DND-41 (cell line): Measurements from ENCODE around the gene ATP9A.

Experiments
- ATAC-seq: fragments of 200-7000 bp; cut with Tn5 transposase; 3 replicates; pipeline ENCODE4 v1.9.1; 2021; ENCODE audit warnings: low read depth; ENCODE audit not compliant: insufficient read depth
- DNase-seq: peaks from one replicate; pipeline ENCODE4 v3.0.0-alpha.2; 2020
- H2AFZ ChIP-seq: 2 replicates; pipeline ENCODE4 v1.6.0; 2012; ENCODE audit warnings: low read depth, low read length
- H3K27ac ChIP-seq: 2 replicates; pipeline ENCODE4 v1.5.1; 2012; ENCODE audit warnings: low read length, inconsistent platforms
- H3K27me3 ChIP-seq: fragments of 200-600 bp; sonication (generic); 2 replicates; pipeline ENCODE4 v1.6.0; 2012; ENCODE audit warnings: low read length, mild to moderate bottlenecking, inconsistent platforms; ENCODE audit not compliant: insufficient read depth, poor library complexity
- H3K36me3 ChIP-seq: 2 replicates; pipeline ENCODE4 v1.5.1; 2012; ENCODE audit warnings: low read length, inconsistent platforms; ENCODE audit not compliant: insufficient read depth
- H3K4me1 ChIP-seq: 2 replicates; pipeline ENCODE4 v1.5.1; 2012; ENCODE audit warnings: mild to moderate bottlenecking, low read length; ENCODE audit not compliant: insufficient read depth
- H3K4me2 ChIP-seq: 2 replicates; pipeline ENCODE4 v1.6.0; 2012; ENCODE audit warnings: mild to moderate bottlenecking, moderate library complexity, low read length, inconsistent platforms; ENCODE audit not compliant: insufficient read depth
- H3K4me3 ChIP-seq, 2 experiments: fragments of 200-600 bp in 1 of 2; shearing (Covaris generic) in 1 of 2; 2 replicates each; pipeline ENCODE4 v1.5.1; 2012 to 2016; ENCODE audit warnings: inconsistent platforms in 2 of 2, low read length in 2 of 2, mild to moderate bottlenecking in 2 of 2, low read depth in 1 of 2, moderate library complexity in 1 of 2
- H3K79me2 ChIP-seq: 2 replicates; pipeline ENCODE4 v1.6.0; 2012; ENCODE audit warnings: low read length, inconsistent platforms; ENCODE audit not compliant: insufficient read depth
- H3K9ac ChIP-seq: 2 replicates; pipeline ENCODE4 v1.6.0; 2012; ENCODE audit warnings: low read depth, mild to moderate bottlenecking, inconsistent platforms, low read length, moderate library complexity
- H3K9me3 ChIP-seq: 2 replicates; pipeline ENCODE4 v1.5.1; 2012; ENCODE audit warnings: low read length, moderate library complexity, mild to moderate bottlenecking, inconsistent platforms; ENCODE audit not compliant: insufficient read depth, severe bottlenecking
- H4K20me1 ChIP-seq: 2 replicates; pipeline ENCODE4 v1.6.0; 2012; ENCODE audit warnings: low read length; ENCODE audit not compliant: insufficient read depth
- EZH2 ChIP-seq: IDR thresholded peaks from 3 replicates; pipeline ENCODE4 v1.6.1; 2012; ENCODE audit warnings: borderline replicate concordance, low read depth, mild to moderate bottlenecking, moderate library complexity, low read length, inconsistent platforms; ENCODE audit not compliant: severe bottlenecking
- TF ChIP-seq, protein P1 (sequence below): IDR thresholded peaks from 2 replicates; pipeline ENCODE4 v1.5.1; 2012; ENCODE audit warnings: borderline replicate concordance, low read length, moderate library complexity, mild to moderate bottlenecking; ENCODE audit not compliant: poor library complexity, severe bottlenecking; ENCODE audit errors: extremely low read depth

ATP9A gene

DNA sequence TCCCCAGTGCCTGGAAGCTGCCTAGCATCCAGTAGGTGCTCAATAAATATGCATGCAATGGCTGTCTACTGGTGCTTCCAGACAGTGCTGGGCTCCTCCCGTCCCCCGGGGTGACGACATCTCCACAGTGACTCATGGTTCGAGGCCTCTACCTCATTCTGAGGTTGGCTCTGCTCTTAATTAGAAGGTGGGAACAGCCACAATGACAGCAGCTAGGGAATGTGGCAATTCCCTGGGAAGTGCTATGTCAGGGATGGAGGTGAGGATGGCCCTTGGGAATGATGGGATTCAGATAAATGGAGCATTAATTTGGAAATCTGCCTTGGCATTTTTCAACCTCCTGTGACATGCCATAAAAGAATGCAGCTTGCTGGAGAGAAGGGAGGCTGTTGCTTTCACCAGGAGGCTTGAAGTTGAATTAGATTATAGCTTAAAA is 182.2 kb downstream of the ATP9A start:
- H3K36me3 ChIP-seq, result no peaks in the 10 kb centered on the region
- no peaks in the 10 kb centered on the region for H4K20me1 ChIP-seq
- no peak overlapping the region for H3K9ac ChIP-seq
- H3K79me2 ChIP-seq, result no peaks in the 10 kb centered on the region
- H3K4me3 ChIP-seq, result no peak overlapping the region
- H3K9me3 ChIP-seq, result no peaks in the 10 kb centered on the region
- H3K27ac ChIP-seq, result no peak overlapping the region
- H3K27me3 ChIP-seq, result no peaks in the 10 kb centered on the region
- no peak for ATAC-seq
- H2AFZ ChIP-seq, result no peak overlapping the region
- H3K4me2 ChIP-seq, result no peak overlapping the region
- no peaks in the 10 kb centered on the region for H3K4me1 ChIP-seq
- no peak for DNase-seq
- TF ChIP-seq EZH2, result no peak
- TF ChIP-seq, protein P1, sequence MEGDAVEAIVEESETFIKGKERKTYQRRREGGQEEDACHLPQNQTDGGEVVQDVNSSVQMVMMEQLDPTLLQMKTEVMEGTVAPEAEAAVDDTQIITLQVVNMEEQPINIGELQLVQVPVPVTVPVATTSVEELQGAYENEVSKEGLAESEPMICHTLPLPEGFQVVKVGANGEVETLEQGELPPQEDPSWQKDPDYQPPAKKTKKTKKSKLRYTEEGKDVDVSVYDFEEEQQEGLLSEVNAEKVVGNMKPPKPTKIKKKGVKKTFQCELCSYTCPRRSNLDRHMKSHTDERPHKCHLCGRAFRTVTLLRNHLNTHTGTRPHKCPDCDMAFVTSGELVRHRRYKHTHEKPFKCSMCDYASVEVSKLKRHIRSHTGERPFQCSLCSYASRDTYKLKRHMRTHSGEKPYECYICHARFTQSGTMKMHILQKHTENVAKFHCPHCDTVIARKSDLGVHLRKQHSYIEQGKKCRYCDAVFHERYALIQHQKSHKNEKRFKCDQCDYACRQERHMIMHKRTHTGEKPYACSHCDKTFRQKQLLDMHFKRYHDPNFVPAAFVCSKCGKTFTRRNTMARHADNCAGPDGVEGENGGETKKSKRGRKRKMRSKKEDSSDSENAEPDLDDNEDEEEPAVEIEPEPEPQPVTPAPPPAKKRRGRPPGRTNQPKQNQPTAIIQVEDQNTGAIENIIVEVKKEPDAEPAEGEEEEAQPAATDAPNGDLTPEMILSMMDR, result no peak

DNA sequence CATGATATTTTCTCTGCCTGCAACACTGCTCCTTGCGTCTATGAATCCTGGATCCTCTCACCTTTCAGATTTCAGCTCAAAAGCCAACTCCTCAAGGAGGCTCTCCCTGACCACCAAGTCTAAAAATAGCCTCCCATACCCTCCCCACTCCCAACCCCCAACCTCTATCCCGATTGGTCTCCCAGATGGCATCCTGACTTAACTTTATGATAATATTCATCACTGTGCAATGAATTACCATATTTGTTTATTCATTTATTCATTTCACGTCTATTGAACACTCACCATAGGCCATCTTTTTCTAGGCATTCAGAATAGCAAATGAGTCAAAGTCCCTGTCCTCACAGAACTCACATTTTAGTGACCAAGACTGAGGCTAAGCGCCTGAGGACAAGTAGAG is 183.0 kb downstream of the ATP9A start:
- Histone ChIP-seq H3K79me2 (no peaks in the 10 kb centered on the region), H3K27me3 (no peaks in the 10 kb centered on the region), H4K20me1 (no peaks in the 10 kb centered on the region), H3K9me3 (no peaks in the 10 kb centered on the region), H3K27ac (no peak overlapping the region), H3K4me1 (no peaks in the 10 kb centered on the region), H3K9ac (no peak overlapping the region), H3K4me2 (no peak overlapping the region), H3K4me3 (no peak overlapping the region), H3K36me3 (no peaks in the 10 kb centered on the region), H2AFZ (no peak overlapping the region)
- ATAC-seq (no peak), DNase-seq (no peak)
- TF ChIP-seq EZH2, result no peak
- TF ChIP-seq, protein P1, result no peak

GRCh38 chr20:51584737-51585136 is 183.5 kb downstream of the ATP9A start:
- no peak for ATAC-seq
- Histone ChIP-seq H3K9me3 (no peaks in the 10 kb centered on the region), H3K79me2 (no peaks in the 10 kb centered on the region), H3K4me1 (no peaks in the 10 kb centered on the region), H3K27ac (no peak overlapping the region), H3K27me3 (no peaks in the 10 kb centered on the region), H3K36me3 (no peaks in the 10 kb centered on the region), H3K4me2 (no peak overlapping the region), H3K4me3 (no peak overlapping the region), H3K9ac (no peak overlapping the region), H2AFZ (no peak overlapping the region), H4K20me1 (no peaks in the 10 kb centered on the region)
- TF ChIP-seq, protein P1, result no peak
- no peak for TF ChIP-seq EZH2
- DNase-seq, result no peak

DNA sequence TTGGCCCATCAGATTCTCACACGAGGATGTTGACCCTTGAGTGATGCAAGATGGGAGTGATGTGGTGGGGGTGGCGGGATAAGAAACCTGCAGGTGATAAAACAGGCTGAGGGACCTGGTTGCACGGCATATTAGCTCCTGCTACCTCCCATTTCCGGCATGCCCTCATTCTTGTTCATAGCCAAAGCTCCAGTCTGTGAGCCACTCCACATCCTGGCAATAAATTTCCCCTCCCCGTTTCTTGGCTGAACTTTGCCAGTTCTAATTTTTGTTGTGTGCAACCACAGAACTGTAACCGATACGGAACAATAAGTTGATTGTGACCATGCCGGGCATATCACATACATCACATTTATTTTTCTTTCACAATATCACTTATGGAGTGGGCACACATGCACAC is 184.1 kb downstream of the ATP9A start:
- DNase-seq (no peak), ATAC-seq (no peak)
- no peak overlapping the region for H3K27ac ChIP-seq
- H3K9me3 ChIP-seq, result no peaks in the 10 kb centered on the region
- H3K27me3 ChIP-seq, result no peaks in the 10 kb centered on the region
- no peak overlapping the region for H2AFZ ChIP-seq
- no peak overlapping the region for H3K9ac ChIP-seq
- H3K4me1 ChIP-seq, result no peaks in the 10 kb centered on the region
- H3K4me2 ChIP-seq, result no peak overlapping the region
- TF ChIP-seq EZH2, result no peak
- H3K36me3 ChIP-seq, result no peaks in the 10 kb centered on the region
- H4K20me1 ChIP-seq, result no peaks in the 10 kb centered on the region
- H3K4me3 ChIP-seq, result no peak overlapping the region
- no peaks in the 10 kb centered on the region for H3K79me2 ChIP-seq
